Neural cell (in vitro differentiated cells): Measurements from ENCODE around the gene SRGAP2B.
"Not testable (repeated sequence)": the region's sequence is repeated elsewhere in the genome, so short reads cannot be mapped to it uniquely, and the experiment has no call there.

Experiments used
- POLR2AphosphoS5 ChIP-seq: IDR thresholded peaks from 2 replicates; pipeline ENCODE4 v1.6.1; 2012
- SMC3 ChIP-seq: fragments of 450-650 bp; conservative IDR thresholded peaks from 2 replicates; pipeline ENCODE4 v1.6.1; 2014; ENCODE audit warnings: antibody characterized with exemption, mild to moderate bottlenecking, moderate library complexity; ENCODE audit not compliant: poor library complexity
- TF ChIP-seq, protein P1 (sequence below): fragments of 450-650 bp; IDR thresholded peaks from 2 replicates; pipeline ENCODE4 v1.5.1; 2014; ENCODE audit warnings: antibody characterized with exemption, mild to moderate bottlenecking, moderate library complexity; ENCODE audit not compliant: poor library complexity, severe bottlenecking

DNA sequence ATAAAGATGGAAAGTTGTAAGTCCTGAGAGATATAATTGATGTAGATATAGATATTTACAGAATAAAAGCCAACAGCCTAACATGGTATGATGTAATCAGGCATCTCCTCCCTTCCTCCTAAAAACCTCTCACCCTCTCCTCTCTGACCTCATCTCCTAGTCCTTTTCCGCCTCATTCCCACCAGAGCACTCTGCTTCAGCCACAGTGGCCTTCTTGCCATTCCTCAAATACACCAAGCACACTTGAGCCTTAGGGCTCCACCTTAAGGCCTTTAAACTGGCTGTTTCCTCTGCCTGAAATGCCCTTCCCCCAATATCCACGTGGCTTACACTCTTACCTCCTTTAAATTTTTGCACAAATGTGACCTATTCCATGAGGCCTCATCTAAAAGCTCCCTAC, 75.4 kb downstream of the SRGAP2B start:
- not testable (repeated sequence) for TF ChIP-seq POLR2AphosphoS5, SMC3
- TF ChIP-seq, protein P1, sequence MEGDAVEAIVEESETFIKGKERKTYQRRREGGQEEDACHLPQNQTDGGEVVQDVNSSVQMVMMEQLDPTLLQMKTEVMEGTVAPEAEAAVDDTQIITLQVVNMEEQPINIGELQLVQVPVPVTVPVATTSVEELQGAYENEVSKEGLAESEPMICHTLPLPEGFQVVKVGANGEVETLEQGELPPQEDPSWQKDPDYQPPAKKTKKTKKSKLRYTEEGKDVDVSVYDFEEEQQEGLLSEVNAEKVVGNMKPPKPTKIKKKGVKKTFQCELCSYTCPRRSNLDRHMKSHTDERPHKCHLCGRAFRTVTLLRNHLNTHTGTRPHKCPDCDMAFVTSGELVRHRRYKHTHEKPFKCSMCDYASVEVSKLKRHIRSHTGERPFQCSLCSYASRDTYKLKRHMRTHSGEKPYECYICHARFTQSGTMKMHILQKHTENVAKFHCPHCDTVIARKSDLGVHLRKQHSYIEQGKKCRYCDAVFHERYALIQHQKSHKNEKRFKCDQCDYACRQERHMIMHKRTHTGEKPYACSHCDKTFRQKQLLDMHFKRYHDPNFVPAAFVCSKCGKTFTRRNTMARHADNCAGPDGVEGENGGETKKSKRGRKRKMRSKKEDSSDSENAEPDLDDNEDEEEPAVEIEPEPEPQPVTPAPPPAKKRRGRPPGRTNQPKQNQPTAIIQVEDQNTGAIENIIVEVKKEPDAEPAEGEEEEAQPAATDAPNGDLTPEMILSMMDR = not testable (repeated sequence)
